ENCODE results near the gene IZUMO1R.
A peak's percentile ranks its signal among the peaks of the same experiment; 100 is the strongest.
"Not testable (repeated sequence)": the region's sequence is repeated elsewhere in the genome, so short reads cannot be mapped to it uniquely, and the experiment has no call there.

Gene IZUMO1R

GRCh38 chr11:94303966-94304958, at the start of gene IZUMO1R:
Gene IZUMO1R, plus strand, starts transcription at chr11:94304580. Its CDS starts 1,057 bp downstream, at chr11:94305637.
- Histone ChIP-seq H3K4me1 (no peaks in the 10 kb centered on the region), H3K4me3 (no peak within 1 kb of the TSS), H3K27me3 (no peaks in the 10 kb centered on the region), H3K27ac (no peak within 1 kb of the TSS), H3K36me3 (no peaks in the 10 kb centered on the region), H3K4me2 (no peak within 1 kb of the TSS), H3K9me3 (no peaks in the 10 kb centered on the region), H4K20me1 (no peaks in the 10 kb centered on the region), H3K9ac (no peak within 1 kb of the TSS)
- no peak for TF ChIP-seq Cebpa-rat (IDR thresholded peaks at IDR 0.05)

GRCh38 chr11:94271885-94272372, 32.5 kb upstream of the IZUMO1R start:
- Histone ChIP-seq H4K20me1 (no peaks in the 10 kb centered on the region), H3K4me1 (peaks cover 9% of the 10 kb centered on the region; the same call in 1 of the 2 replicates), H3K9ac (no peak overlapping the region), H3K9me3 (no peaks in the 10 kb centered on the region), H3K36me3 (no peaks in the 10 kb centered on the region), H3K27ac (no peak overlapping the region), H3K27me3 (no peaks in the 10 kb centered on the region), H3K4me3 (no peak overlapping the region), H3K4me2 (no peak overlapping the region)
- TF ChIP-seq Cebpa-rat (IDR thresholded peaks at IDR 0.05), result no peak

- Histone ChIP-seq H3K27ac (no peak overlapping the region), H3K4me2 (peak overlapping the region; percentile 23; the same call in 1 of the 2 replicates), H4K20me1 (no peaks in the 10 kb centered on the region), H3K4me3 (no peak overlapping the region), H3K9me3 (no peaks in the 10 kb centered on the region), H3K4me1 (peaks cover 9% of the 10 kb centered on the region; the same call in 1 of the 2 replicates), H3K9ac (no peak overlapping the region), H3K36me3 (no peaks in the 10 kb centered on the region), H3K27me3 (no peaks in the 10 kb centered on the region)
- no peak for TF ChIP-seq Cebpa-rat (IDR thresholded peaks at IDR 0.05)
Measured at GRCh38 chr11:94272738-94273313, 31.6 kb upstream of the IZUMO1R start.

- Histone ChIP-seq H3K4me1 (peaks cover 9% of the 10 kb centered on the region; the same call in 1 of the 2 replicates), H4K20me1 (no peaks in the 10 kb centered on the region), H3K9me3 (no peaks in the 10 kb centered on the region), H3K4me3 (no peak overlapping the region), H3K27ac (no peak overlapping the region), H3K9ac (no peak overlapping the region), H3K4me2 (no peak overlapping the region), H3K36me3 (no peaks in the 10 kb centered on the region), H3K27me3 (no peaks in the 10 kb centered on the region)
- no peak for TF ChIP-seq Cebpa-rat (IDR thresholded peaks at IDR 0.05)
Measured at GRCh38 chr11:94275961-94276360, 28.4 kb upstream of the IZUMO1R start.

- Histone ChIP-seq H3K36me3 (no peaks in the 10 kb centered on the region), H3K27ac (no peak overlapping the region), H3K4me1 (peaks cover 9% of the 10 kb centered on the region; the same call in 1 of the 2 replicates), H3K9me3 (no peaks in the 10 kb centered on the region), H3K27me3 (no peaks in the 10 kb centered on the region), H3K4me3 (no peak overlapping the region), H3K9ac (no peak overlapping the region), H3K4me2 (no peak overlapping the region), H4K20me1 (no peaks in the 10 kb centered on the region)
- no peak for TF ChIP-seq Cebpa-rat (IDR thresholded peaks at IDR 0.05)
Measured at GRCh38 chr11:94276943-94277342, 27.4 kb upstream of the IZUMO1R start.

GRCh38 chr11:94278207-94278606, 26.2 kb upstream of the IZUMO1R start:
- H3K9me3 ChIP-seq, H3K4me2 ChIP-seq, H3K27ac ChIP-seq, H3K9ac ChIP-seq, H3K36me3 ChIP-seq, H3K4me1 ChIP-seq, H4K20me1 ChIP-seq, H3K27me3 ChIP-seq, H3K4me3 ChIP-seq: not testable (repeated sequence)

- H3K27ac ChIP-seq, result no peak overlapping the region
- no peaks in the 10 kb centered on the region for H3K4me1 ChIP-seq
- H3K4me3 ChIP-seq, result no peak overlapping the region
- H4K20me1 ChIP-seq, result no peaks in the 10 kb centered on the region
- no peaks in the 10 kb centered on the region for H3K9me3 ChIP-seq
- no peaks in the 10 kb centered on the region for H3K27me3 ChIP-seq
- H3K36me3 ChIP-seq, result no peaks in the 10 kb centered on the region
- H3K9ac ChIP-seq, result no peak overlapping the region
- H3K4me2 ChIP-seq, result no peak overlapping the region
- no peak for TF ChIP-seq Cebpa-rat (IDR thresholded peaks at IDR 0.05)
Measured at GRCh38 chr11:94279996-94280395, 24.4 kb upstream of the IZUMO1R start.

GRCh38 chr11:94281324-94281723, 23.1 kb upstream of the IZUMO1R start:
- Histone ChIP-seq H3K4me3 (no peak overlapping the region), H3K4me2 (no peak overlapping the region), H4K20me1 (no peaks in the 10 kb centered on the region), H3K36me3 (no peaks in the 10 kb centered on the region), H3K27ac (no peak overlapping the region), H3K4me1 (no peaks in the 10 kb centered on the region), H3K9ac (no peak overlapping the region), H3K27me3 (no peaks in the 10 kb centered on the region), H3K9me3 (no peaks in the 10 kb centered on the region)
- TF ChIP-seq Cebpa-rat (IDR thresholded peaks at IDR 0.05), result no peak

GRCh38 chr11:94283678-94284077, 20.7 kb upstream of the IZUMO1R start:
- Histone ChIP-seq H3K9me3 (no peaks in the 10 kb centered on the region), H3K4me3 (no peak overlapping the region), H3K4me2 (no peak overlapping the region), H3K4me1 (no peaks in the 10 kb centered on the region), H3K9ac (no peak overlapping the region), H3K36me3 (no peaks in the 10 kb centered on the region), H3K27me3 (no peaks in the 10 kb centered on the region), H4K20me1 (no peaks in the 10 kb centered on the region), H3K27ac (no peak overlapping the region)
- TF ChIP-seq Cebpa-rat (IDR thresholded peaks at IDR 0.05), result no peak

- Histone ChIP-seq H3K4me1 (no peaks in the 10 kb centered on the region), H3K9ac (no peak overlapping the region), H3K27me3 (no peaks in the 10 kb centered on the region), H4K20me1 (no peaks in the 10 kb centered on the region), H3K4me3 (no peak overlapping the region), H3K36me3 (no peaks in the 10 kb centered on the region), H3K27ac (no peak overlapping the region), H3K9me3 (no peaks in the 10 kb centered on the region), H3K4me2 (no peak overlapping the region)
- no peak for TF ChIP-seq Cebpa-rat (IDR thresholded peaks at IDR 0.05)
Measured at GRCh38 chr11:94295534-94295933, 8.8 kb upstream of the IZUMO1R start.
